Central memory CD8-positive, alpha-beta T cell (primary cell): Measurements from ENCODE around the gene CEP250.
"Not testable (repeated sequence)": the region's sequence is repeated elsewhere in the genome, so short reads cannot be mapped to it uniquely, and the experiment has no call there.

Experiments used
- ATAC-seq: fragments of 150-1000 bp; cut with Tn5 transposase; replicated peaks from 2 replicates; pipeline ENCODE4 v1.10.0; 2022; ENCODE audit warnings: mild to moderate bottlenecking, moderate FRiP score, moderate number of reproducible peaks; ENCODE audit not compliant: poor library complexity, severe bottlenecking; ENCODE audit errors: extremely low read depth
- DNase-seq, 2 donors: peaks; one replicate each; pipeline ENCODE4 v3.0.0; 2021; ENCODE audit warnings: low spot score in 2 of 2
- H3K27ac Mint-ChIP-seq: one replicate; pipeline ENCODE4 v1.8.0; 2022; ENCODE audit warnings: low read depth, mild to moderate bottlenecking, moderate library complexity, mixed read lengths
- H3K27me3 Mint-ChIP-seq: one replicate; pipeline ENCODE4 v1.8.0; 2022; ENCODE audit warnings: mixed read lengths
- H3K36me3 Mint-ChIP-seq: one replicate; pipeline ENCODE4 v1.8.0; 2022; ENCODE audit warnings: mild to moderate bottlenecking, moderate library complexity, mixed read lengths; ENCODE audit not compliant: insufficient read depth
- H3K4me1 Mint-ChIP-seq: one replicate; pipeline ENCODE4 v1.8.0; 2022; ENCODE audit warnings: mixed read lengths
- H3K4me3 Mint-ChIP-seq: one replicate; pipeline ENCODE4 v1.8.0; 2022; ENCODE audit warnings: mild to moderate bottlenecking, moderate library complexity, mixed read lengths
- H3K9me3 Mint-ChIP-seq: one replicate; pipeline ENCODE4 v1.8.0; 2022; ENCODE audit warnings: mixed read lengths

CEP250 gene

GRCh38 chr20:35525639-35526038 is 70.2 kb downstream of the CEP250 start:
- H3K9me3 Mint-ChIP-seq: no peaks in the 10 kb centered on the region
- no peak overlapping the region for H3K27ac Mint-ChIP-seq
- H3K27me3 Mint-ChIP-seq: no peaks in the 10 kb centered on the region
- no peaks in the 10 kb centered on the region for H3K4me1 Mint-ChIP-seq
- no peaks in the 10 kb centered on the region for H3K36me3 Mint-ChIP-seq
- ATAC-seq (no peak), DNase-seq (no peak)
- H3K4me3 Mint-ChIP-seq: no peak overlapping the region

GRCh38 chr20:35527122-35527769 is 71.8 kb downstream of the CEP250 start:
- H3K27me3 Mint-ChIP-seq: no peaks in the 10 kb centered on the region
- ATAC-seq (no peak), DNase-seq (no peak)
- no peak overlapping the region for H3K4me3 Mint-ChIP-seq
- no peaks in the 10 kb centered on the region for H3K9me3 Mint-ChIP-seq
- no peak overlapping the region for H3K27ac Mint-ChIP-seq
- H3K36me3 Mint-ChIP-seq: no peaks in the 10 kb centered on the region
- no peaks in the 10 kb centered on the region for H3K4me1 Mint-ChIP-seq

GRCh38 chr20:35529552-35529951 is 74.2 kb downstream of the CEP250 start, which contains the start of gene C20orf173:
Gene C20orf173 (minus strand): TSS chr20:35529652. CDS start chr20:35529373, 279 bp downstream.
- no peak within 1 kb of the TSS for H3K4me3 Mint-ChIP-seq
- no peaks in the 10 kb centered on the region for H3K36me3 Mint-ChIP-seq
- H3K27ac Mint-ChIP-seq: no peak within 1 kb of the TSS
- H3K27me3 Mint-ChIP-seq: no peaks in the 10 kb centered on the region
- DNase-seq: no peak
- H3K9me3 Mint-ChIP-seq: no peaks in the 10 kb centered on the region
- no peak for ATAC-seq
- no peaks in the 10 kb centered on the region for H3K4me1 Mint-ChIP-seq

GRCh38 chr20:35539756-35540212 is 84.4 kb downstream of the CEP250 start:
- no peak for ATAC-seq
- Mint-ChIP-seq H3K27ac (no peak overlapping the region), H3K4me3 (no peak overlapping the region), H3K9me3 (no peaks in the 10 kb centered on the region), H3K27me3 (no peaks in the 10 kb centered on the region), H3K36me3 (peaks cover 3% of the 10 kb centered on the region), H3K4me1 (peaks cover 21% of the 10 kb centered on the region)
- DNase-seq: no peak

GRCh38 chr20:35541118-35541782 is 85.9 kb downstream of the CEP250 start:
- DNase-seq (no peak), ATAC-seq (no peak)
- Mint-ChIP-seq H3K27me3 (no peaks in the 10 kb centered on the region), H3K27ac (peak overlapping the region; percentile 88), H3K4me3 (peak overlapping the region; percentile 91), H3K4me1 (peaks cover 21% of the 10 kb centered on the region), H3K36me3 (peaks cover 3% of the 10 kb centered on the region), H3K9me3 (no peaks in the 10 kb centered on the region)

- peak; percentile 99 for ATAC-seq
- peaks cover 3% of the 10 kb centered on the region for H3K36me3 Mint-ChIP-seq
Measured at GRCh38 chr20:35541783-35542662, 86.6 kb downstream of the CEP250 start, which contains the start of gene ERGIC3. Gene ERGIC3 (plus strand): TSS chr20:35542078. CDS start chr20:35542098, 20 bp downstream.

GRCh38 chr20:35542990-35543389 is 87.6 kb downstream of the CEP250 start:
- H3K4me3 Mint-ChIP-seq: peak overlapping the region; percentile 91
- peaks cover 21% of the 10 kb centered on the region for H3K4me1 Mint-ChIP-seq
- no peak for ATAC-seq
- peaks cover 3% of the 10 kb centered on the region for H3K36me3 Mint-ChIP-seq
- H3K9me3 Mint-ChIP-seq: no peaks in the 10 kb centered on the region
- H3K27ac Mint-ChIP-seq: no peak overlapping the region
- no peak for DNase-seq
- no peaks in the 10 kb centered on the region for H3K27me3 Mint-ChIP-seq

More at GRCh38 chr20:35541783-35542662, 86.6 kb downstream of the CEP250 start, which contains the start of gene ERGIC3:
- DNase-seq: peak; percentile 95 to 96
- Mint-ChIP-seq H3K4me3 (peak within 1 kb of the TSS; percentile 91), H3K9me3 (no peaks in the 10 kb centered on the region), H3K27ac (peak within 1 kb of the TSS; percentile 88), H3K4me1 (peaks cover 21% of the 10 kb centered on the region), H3K27me3 (no peaks in the 10 kb centered on the region)

- Mint-ChIP-seq H3K4me3 (no peak overlapping the region), H3K27me3 (no peaks in the 10 kb centered on the region), H3K9me3 (no peaks in the 10 kb centered on the region), H3K36me3 (peaks cover 9% of the 10 kb centered on the region), H3K4me1 (peaks cover 21% of the 10 kb centered on the region), H3K27ac (no peak overlapping the region)
- ATAC-seq (no peak), DNase-seq (no peak)
Measured at GRCh38 chr20:35544436-35544835, 89.0 kb downstream of the CEP250 start.

GRCh38 chr20:35544941-35545340 is 89.5 kb downstream of the CEP250 start:
- not testable (repeated sequence) for ATAC-seq, H3K36me3 Mint-ChIP-seq, H3K27ac Mint-ChIP-seq, H3K9me3 Mint-ChIP-seq, H3K4me3 Mint-ChIP-seq, DNase-seq, H3K27me3 Mint-ChIP-seq
- H3K4me1 Mint-ChIP-seq: peaks cover 21% of the 10 kb centered on the region

GRCh38 chr20:35546127-35546526 is 90.7 kb downstream of the CEP250 start:
- Mint-ChIP-seq H3K27ac (no peak overlapping the region), H3K9me3 (no peaks in the 10 kb centered on the region), H3K4me1 (peaks cover 21% of the 10 kb centered on the region), H3K27me3 (no peaks in the 10 kb centered on the region), H3K4me3 (no peak overlapping the region), H3K36me3 (peaks cover 9% of the 10 kb centered on the region)
- DNase-seq (no peak), ATAC-seq (no peak)

- Mint-ChIP-seq H3K27ac (no peak overlapping the region), H3K4me3 (no peak overlapping the region), H3K27me3 (no peaks in the 10 kb centered on the region), H3K36me3 (peaks cover 8% of the 10 kb centered on the region), H3K4me1 (peaks cover 13% of the 10 kb centered on the region), H3K9me3 (no peaks in the 10 kb centered on the region)
- ATAC-seq: no peak
- no peak for DNase-seq
Measured at GRCh38 chr20:35547329-35547728, 91.9 kb downstream of the CEP250 start.

GRCh38 chr20:35551503-35551902 is 96.1 kb downstream of the CEP250 start:
- Mint-ChIP-seq H3K4me3 (no peak overlapping the region), H3K4me1 (no peaks in the 10 kb centered on the region), H3K27me3 (no peaks in the 10 kb centered on the region), H3K9me3 (no peaks in the 10 kb centered on the region), H3K36me3 (peaks cover 14% of the 10 kb centered on the region), H3K27ac (no peak overlapping the region)
- ATAC-seq (no peak), DNase-seq (no peak)
